Choroid plexus epithelial cell (primary cell): ENCODE measurements around the gene TTC39A.

Experiments used
- DNase-seq: peaks from one replicate; pipeline ENCODE4 v3.0.0-alpha.2; 2010; ENCODE audit warnings: low read depth
- H3K4me3 ChIP-seq: 2 replicates; pipeline ENCODE4 v1.5.1; 2011; ENCODE audit warnings: low read depth, mild to moderate bottlenecking, control low read depth, low read length, moderate library complexity
- CTCF ChIP-seq: conservative IDR thresholded peaks from 2 replicates; pipeline ENCODE4 v1.5.1; 2011; ENCODE audit warnings: low read depth, mild to moderate bottlenecking, control low read depth, inconsistent platforms, low read length, moderate library complexity

TTC39A gene

GRCh38 chr1:51302746-51303145, 27.6 kb downstream of the TTC39A start:
- DNase-seq = no peak
- H3K4me3 ChIP-seq = no peak overlapping the region
- no peak for TF ChIP-seq CTCF

- H3K4me3 ChIP-seq = no peak overlapping the region
- no peak for TF ChIP-seq CTCF
- DNase-seq = no peak
Observed at GRCh38 chr1:51302270-51302669, 28.1 kb downstream of the TTC39A start.

- DNase-seq = no peak
- no peak overlapping the region for H3K4me3 ChIP-seq
- TF ChIP-seq CTCF = no peak
Observed at GRCh38 chr1:51301844-51302162, 28.6 kb downstream of the TTC39A start.

- DNase-seq = no peak
- no peak overlapping the region for H3K4me3 ChIP-seq
- TF ChIP-seq CTCF = no peak
Observed at GRCh38 chr1:51301152-51301843, 29.1 kb downstream of the TTC39A start.

- H3K4me3 ChIP-seq = no peak overlapping the region
- no peak for TF ChIP-seq CTCF
- DNase-seq = no peak
Observed at GRCh38 chr1:51299981-51300670, 30.2 kb downstream of the TTC39A start.

- no peak for DNase-seq
- no peak for TF ChIP-seq CTCF
- H3K4me3 ChIP-seq = no peak overlapping the region
Observed at GRCh38 chr1:51299185-51299885, 31.0 kb downstream of the TTC39A start.

- TF ChIP-seq CTCF = no peak
Observed at GRCh38 chr1:51298322-51298705, 32.0 kb downstream of the TTC39A start.

More at GRCh38 chr1:51298322-51298705, 32.0 kb downstream of the TTC39A start:
- no peak for DNase-seq
- no peak overlapping the region for H3K4me3 ChIP-seq
